Suprapubic skin (tissue), 4 donors: Measurements from ENCODE around the gene TCF7L2. TPM values are rescaled to one million over a fixed set of nuclear protein-coding genes. Genes with fewer than 3 reads are reported as not detected.

ENCODE experiments used
- DNase-seq, 2 donors: peaks; one replicate each; pipeline ENCODE4 v3.0.0-alpha.2; 2019; ENCODE audit warnings: low spot score in 2 of 2
- H3K27ac ChIP-seq: fragments of 200-600 bp; sonication (generic); one replicate; pipeline ENCODE4 v1.5.1; 2019
- H3K27me3 ChIP-seq: fragments of 200-600 bp; sonication (generic); one replicate; pipeline ENCODE4 v1.5.1; 2019
- H3K36me3 ChIP-seq: fragments of 200-600 bp; sonication (generic); one replicate; pipeline ENCODE4 v1.5.1; 2019
- H3K4me1 ChIP-seq: fragments of 200-600 bp; sonication (generic); one replicate; pipeline ENCODE4 v1.5.1; 2019
- H3K4me3 ChIP-seq: fragments of 200-600 bp; sonication (generic); one replicate; pipeline ENCODE4 v1.5.1; 2019; ENCODE audit warnings: mild to moderate bottlenecking
- H3K9me3 ChIP-seq: fragments of 200-600 bp; sonication (generic); one replicate; pipeline ENCODE4 v1.5.1; 2019
- EP300 ChIP-seq: sonication (generic); formaldehyde crosslinking; IDR thresholded peaks from one replicate; pipeline ENCODE4 v1.6.1; 2017; ENCODE audit warnings: antibody characterized with exemption
- POLR2A ChIP-seq, 2 donors: fragments of 450-650 bp; IDR thresholded peaks; one replicate each; pipeline ENCODE4 v1.6.1; 2017; ENCODE audit warnings: antibody characterized with exemption in 2 of 2, mild to moderate bottlenecking in 2 of 2, moderate library complexity in 2 of 2
- POLR2AphosphoS5 ChIP-seq, 3 donors: sonication (generic); formaldehyde crosslinking; IDR thresholded peaks; one replicate each; pipeline ENCODE4 v1.6.1; 2017; ENCODE audit warnings: antibody characterized with exemption in 3 of 3
- WGBS: methylation state at CpG from one replicate; pipeline ENCODE4 v1.1.5; 2018; 5-methylcytosine and 5-hydroxymethylcytosine counted together
- total RNA-seq, 4 donors: library from RNA; depleted of rRNA; stranded (reverse); fragments of >200 nt; gene quantifications; one replicate each; pipeline ENCODE4 v1.1.0, GENCODE V29; 2016
- TF ChIP-seq, protein P1 (sequence below), 2 donors: fragments of 200-600 bp in 1 of 2; fragments of 450-650 bp in 1 of 2; sonication (generic) in 1 of 2; IDR thresholded peaks; one replicate each; pipeline ENCODE4 v1.5.1; 2016 to 2019; ENCODE audit warnings: antibody characterized with exemption in 2 of 2, mild to moderate bottlenecking in 1 of 2, moderate library complexity in 1 of 2

TCF7L2 gene
- total RNA-seq, 4 donors from 2014 or later = 9.9 to 23.3 (median 15.2) TPM

DNA sequence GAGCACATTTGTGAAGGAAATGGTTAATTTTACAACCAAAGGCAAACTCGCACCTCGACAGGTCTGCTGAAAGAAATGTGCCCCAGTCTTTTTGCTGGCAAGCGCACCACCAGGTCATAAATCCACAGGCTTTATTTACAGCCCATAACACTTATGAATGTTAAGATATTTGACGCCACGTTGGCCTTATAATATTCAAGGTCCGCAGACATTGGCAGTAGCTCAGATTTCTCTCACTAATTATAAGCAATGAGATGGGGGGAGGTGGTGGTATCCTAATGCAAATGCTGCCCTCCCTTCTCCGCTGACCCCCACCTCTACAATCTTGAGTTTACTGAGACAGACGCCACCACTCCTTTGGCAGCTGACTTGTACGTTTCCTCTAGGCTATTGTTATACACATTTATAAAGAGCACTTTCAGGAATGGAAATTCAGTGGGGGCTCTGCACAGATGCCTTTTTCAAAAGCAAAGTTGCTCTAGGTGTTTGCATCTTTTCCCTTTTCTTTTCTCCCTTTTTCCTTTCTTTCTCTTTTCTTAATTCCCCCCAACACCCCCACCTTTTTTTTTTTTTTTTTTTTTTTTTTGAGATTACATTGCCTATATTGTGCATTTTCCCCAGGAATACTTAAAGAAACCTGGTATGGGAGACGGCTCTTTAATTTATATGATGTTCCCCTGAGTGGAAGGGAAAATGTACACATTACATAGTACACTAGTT lies 6.7 kb downstream of the TCF7L2 start:
- WGBS = 62% methylated on average over 10 of the region's 10 CpGs
- Histone ChIP-seq H3K27me3 (no peaks in the 10 kb centered on the region), H3K27ac (peak overlapping the region; percentile 56), H3K4me1 (peaks cover 79% of the 10 kb centered on the region), H3K36me3 (no peaks in the 10 kb centered on the region), H3K4me3 (peak overlapping the region; percentile 73), H3K9me3 (no peaks in the 10 kb centered on the region)
- no peak for DNase-seq
- no peak for TF ChIP-seq EP300
- TF ChIP-seq POLR2A (IDR thresholded peaks at IDR 0.05) = no peak

DNA sequence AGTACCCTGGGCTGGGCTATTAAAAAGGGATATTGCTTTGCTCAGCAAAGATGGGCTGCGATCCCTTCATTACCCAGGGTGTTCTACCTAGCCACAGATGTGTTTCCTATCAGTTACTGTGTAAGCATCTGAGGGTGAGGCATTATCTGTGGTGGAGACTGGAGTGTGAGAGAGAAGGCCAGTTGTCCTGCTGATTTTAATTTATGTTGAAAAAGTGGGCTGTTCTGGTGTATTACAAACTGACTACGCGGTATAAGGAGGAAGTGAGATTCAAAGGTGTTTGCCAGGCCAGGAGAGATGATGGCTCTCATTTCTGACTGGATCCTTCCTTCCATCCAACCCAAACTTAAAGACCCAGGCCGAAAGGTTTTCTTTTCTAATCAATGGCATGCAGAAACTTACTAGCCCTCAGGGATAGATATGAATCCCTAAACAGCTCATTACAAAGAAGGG lies 7.6 kb downstream of the TCF7L2 start:
- no peak for DNase-seq
- 65% methylated on average over 4 of the region's 4 CpGs for WGBS
- TF ChIP-seq POLR2AphosphoS5 (IDR thresholded peaks at IDR 0.05) (no peak), POLR2A (IDR thresholded peaks at IDR 0.05) (no peak), EP300 (no peak)
- TF ChIP-seq, protein P1, sequence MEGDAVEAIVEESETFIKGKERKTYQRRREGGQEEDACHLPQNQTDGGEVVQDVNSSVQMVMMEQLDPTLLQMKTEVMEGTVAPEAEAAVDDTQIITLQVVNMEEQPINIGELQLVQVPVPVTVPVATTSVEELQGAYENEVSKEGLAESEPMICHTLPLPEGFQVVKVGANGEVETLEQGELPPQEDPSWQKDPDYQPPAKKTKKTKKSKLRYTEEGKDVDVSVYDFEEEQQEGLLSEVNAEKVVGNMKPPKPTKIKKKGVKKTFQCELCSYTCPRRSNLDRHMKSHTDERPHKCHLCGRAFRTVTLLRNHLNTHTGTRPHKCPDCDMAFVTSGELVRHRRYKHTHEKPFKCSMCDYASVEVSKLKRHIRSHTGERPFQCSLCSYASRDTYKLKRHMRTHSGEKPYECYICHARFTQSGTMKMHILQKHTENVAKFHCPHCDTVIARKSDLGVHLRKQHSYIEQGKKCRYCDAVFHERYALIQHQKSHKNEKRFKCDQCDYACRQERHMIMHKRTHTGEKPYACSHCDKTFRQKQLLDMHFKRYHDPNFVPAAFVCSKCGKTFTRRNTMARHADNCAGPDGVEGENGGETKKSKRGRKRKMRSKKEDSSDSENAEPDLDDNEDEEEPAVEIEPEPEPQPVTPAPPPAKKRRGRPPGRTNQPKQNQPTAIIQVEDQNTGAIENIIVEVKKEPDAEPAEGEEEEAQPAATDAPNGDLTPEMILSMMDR (IDR thresholded peaks at IDR 0.05) = no peak
- Histone ChIP-seq H3K4me1 (peaks cover 73% of the 10 kb centered on the region), H3K36me3 (no peaks in the 10 kb centered on the region), H3K4me3 (no peak overlapping the region), H3K9me3 (no peaks in the 10 kb centered on the region), H3K27ac (peak overlapping the region; percentile 48), H3K27me3 (no peaks in the 10 kb centered on the region)

DNA sequence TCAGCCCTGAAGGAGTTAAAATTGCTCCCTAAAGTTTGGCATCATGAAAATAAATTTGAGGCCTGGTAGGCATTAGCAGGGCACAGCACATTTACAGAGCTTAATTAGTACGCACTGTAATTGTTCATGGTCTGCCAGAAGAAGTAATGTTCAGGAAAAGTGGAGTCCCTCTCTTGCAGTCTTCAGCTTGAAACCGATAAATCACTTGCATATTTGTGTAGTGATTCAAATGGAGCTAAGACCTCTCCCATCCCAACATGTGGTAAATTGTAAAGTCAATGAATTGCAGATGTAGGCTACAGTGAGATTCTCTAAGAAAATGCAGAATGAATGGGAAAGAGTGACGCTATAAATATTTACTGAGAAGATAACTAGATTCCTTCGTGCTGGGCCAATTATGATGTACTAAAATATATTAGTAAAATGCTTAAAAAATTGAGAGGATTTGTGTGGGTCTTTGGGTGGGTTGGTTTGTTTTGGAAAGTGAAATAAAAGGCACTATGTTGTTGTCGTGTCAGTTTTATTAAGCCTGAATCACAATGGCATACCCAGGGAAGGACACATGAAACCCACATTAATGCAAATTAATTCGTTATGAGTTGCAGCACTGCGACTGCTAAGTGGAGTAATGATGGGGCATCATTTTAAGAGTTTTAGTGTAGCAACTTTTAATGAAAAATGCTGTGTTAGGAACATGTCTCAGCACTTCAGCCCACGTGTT lies 8.4 kb downstream of the TCF7L2 start:
- no peaks in the 10 kb centered on the region for H3K9me3 ChIP-seq
- DNase-seq = no peak
- H3K4me1 ChIP-seq = peaks cover 67% of the 10 kb centered on the region
- no peak overlapping the region for H3K4me3 ChIP-seq
- TF ChIP-seq EP300 (no peak), POLR2A (IDR thresholded peaks at IDR 0.05) (no peak), POLR2AphosphoS5 (IDR thresholded peaks at IDR 0.05) (no peak)
- TF ChIP-seq, protein P1 (IDR thresholded peaks at IDR 0.05) = no peak
- 60% methylated on average over 8 of the region's 8 CpGs for WGBS
- H3K36me3 ChIP-seq = no peaks in the 10 kb centered on the region
- H3K27me3 ChIP-seq = no peaks in the 10 kb centered on the region
- H3K27ac ChIP-seq = peak overlapping the region; percentile 48

DNA sequence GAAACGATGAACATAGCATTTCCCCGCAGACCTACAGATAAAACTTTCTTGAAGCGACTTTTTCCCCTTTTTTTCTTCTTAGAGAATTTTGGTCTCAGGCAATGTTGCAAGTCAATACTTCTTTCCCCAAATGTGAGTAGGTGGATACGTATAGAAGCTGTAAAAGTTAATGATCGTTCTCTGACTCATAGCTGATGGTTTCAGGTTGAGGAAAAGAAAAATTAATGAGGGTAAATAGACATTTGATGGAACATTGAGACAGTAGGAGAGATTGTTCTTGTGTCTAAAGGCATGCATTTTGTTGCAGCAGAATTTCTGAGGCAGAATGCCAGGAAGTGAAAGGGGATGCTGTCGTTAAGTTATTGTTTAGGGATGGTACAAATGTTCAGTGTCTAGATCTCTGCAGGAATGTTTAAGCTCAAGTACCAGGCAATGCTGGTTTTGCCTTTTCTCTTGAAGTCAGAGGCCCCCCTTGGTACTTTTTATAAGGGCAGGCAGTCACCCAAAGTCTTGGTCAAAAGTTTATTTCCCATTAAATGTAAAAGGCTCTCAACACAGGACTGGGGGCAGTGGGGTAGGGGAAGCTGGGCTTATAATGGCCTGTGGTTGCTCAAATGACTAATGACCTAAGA lies 9.3 kb downstream of the TCF7L2 start:
- WGBS = 66% methylated on average over 6 of the region's 6 CpGs
- TF ChIP-seq POLR2A (IDR thresholded peaks at IDR 0.05) (no peak), EP300 (no peak), POLR2AphosphoS5 (IDR thresholded peaks at IDR 0.05) (no peak)
- TF ChIP-seq, protein P1 (IDR thresholded peaks at IDR 0.05) = no peak
- Histone ChIP-seq H3K27me3 (no peaks in the 10 kb centered on the region), H3K4me3 (no peak overlapping the region), H3K9me3 (no peaks in the 10 kb centered on the region), H3K27ac (no peak overlapping the region), H3K36me3 (no peaks in the 10 kb centered on the region), H3K4me1 (peaks cover 67% of the 10 kb centered on the region)
- no peak for DNase-seq

DNA sequence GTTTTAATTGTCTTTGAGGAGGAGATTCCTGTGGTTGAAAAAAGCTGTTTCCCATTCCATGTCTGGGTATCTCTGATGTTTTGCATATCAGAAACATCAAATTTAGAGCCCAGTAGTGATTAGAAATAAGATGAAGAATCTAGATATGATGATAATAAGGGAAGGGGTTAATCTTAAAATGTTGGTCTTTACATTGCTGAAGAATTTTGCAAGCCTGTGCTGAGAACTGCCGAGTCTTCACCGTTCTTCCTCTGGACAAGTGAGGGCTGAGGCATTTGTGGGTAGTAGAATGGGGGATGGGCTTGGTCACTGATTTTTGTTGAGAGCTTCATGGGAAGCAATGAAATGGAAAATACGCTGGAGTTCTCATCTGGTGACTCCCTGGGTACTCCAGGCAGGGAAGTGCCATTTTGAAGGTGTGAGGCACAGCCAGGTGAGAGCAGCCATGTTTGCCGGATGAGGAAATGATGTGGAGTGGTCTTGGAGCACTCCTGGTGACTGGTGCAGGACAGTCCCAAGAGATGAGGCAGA lies 10.2 kb downstream of the TCF7L2 start:
- TF ChIP-seq, protein P1 (IDR thresholded peaks at IDR 0.05) = no peak
- TF ChIP-seq POLR2AphosphoS5 (IDR thresholded peaks at IDR 0.05) (no peak), EP300 (no peak), POLR2A (IDR thresholded peaks at IDR 0.05) (no peak)
- Histone ChIP-seq H3K4me1 (peaks cover 68% of the 10 kb centered on the region), H3K4me3 (no peak overlapping the region), H3K36me3 (no peaks in the 10 kb centered on the region), H3K27me3 (no peaks in the 10 kb centered on the region), H3K9me3 (no peaks in the 10 kb centered on the region), H3K27ac (no peak overlapping the region)
- WGBS = 73% methylated on average over 4 of the region's 4 CpGs
- no peak for DNase-seq
